Tibial nerve (tissue), 4 donors: ENCODE results near the gene STK16.

Source experiments
- EP300 ChIP-seq, 2 donors: sonication (generic); formaldehyde crosslinking; IDR thresholded peaks; one replicate each; pipeline ENCODE4 v1.6.1; 2017; ENCODE audit warnings: antibody characterized with exemption in 2 of 2, mild to moderate bottlenecking in 1 of 2
- POLR2A ChIP-seq, 2 donors: fragments of 450-650 bp; IDR thresholded peaks; one replicate each; pipeline ENCODE4 v1.6.1; 2017; ENCODE audit warnings: antibody characterized with exemption in 2 of 2, mild to moderate bottlenecking in 2 of 2, moderate library complexity in 2 of 2
- TF ChIP-seq, protein P1 (sequence below), 5 experiments: fragments of 200-600 bp in 3 of 5; fragments of 450-650 bp in 2 of 5; sonication (generic) in 3 of 5; IDR thresholded peaks; one replicate each; pipeline ENCODE4 v1.5.1; 2016 to 2019; ENCODE audit warnings: antibody characterized with exemption in 5 of 5, mild to moderate bottlenecking in 3 of 5, moderate library complexity in 2 of 5

DNA sequence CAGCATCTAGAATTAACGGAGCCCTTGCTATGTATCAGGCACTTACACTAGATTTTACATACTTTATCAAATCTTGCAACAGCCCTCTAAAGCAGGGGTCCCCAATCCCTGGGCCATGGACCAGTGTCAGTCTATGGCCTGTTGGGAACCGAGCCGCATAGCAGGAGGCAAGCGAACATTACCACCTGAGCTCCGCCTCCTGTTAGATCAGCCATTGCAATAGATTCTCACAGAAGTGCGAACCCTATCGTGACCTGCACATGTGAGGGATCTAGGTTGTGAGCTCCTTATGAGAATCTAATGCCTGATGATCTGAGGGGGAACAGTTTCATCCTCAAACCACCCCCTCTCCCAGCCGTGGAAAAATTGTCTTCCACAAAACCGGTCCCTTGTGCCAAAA is 47.3 kb downstream of the STK16 start:
- TF ChIP-seq, protein P1, sequence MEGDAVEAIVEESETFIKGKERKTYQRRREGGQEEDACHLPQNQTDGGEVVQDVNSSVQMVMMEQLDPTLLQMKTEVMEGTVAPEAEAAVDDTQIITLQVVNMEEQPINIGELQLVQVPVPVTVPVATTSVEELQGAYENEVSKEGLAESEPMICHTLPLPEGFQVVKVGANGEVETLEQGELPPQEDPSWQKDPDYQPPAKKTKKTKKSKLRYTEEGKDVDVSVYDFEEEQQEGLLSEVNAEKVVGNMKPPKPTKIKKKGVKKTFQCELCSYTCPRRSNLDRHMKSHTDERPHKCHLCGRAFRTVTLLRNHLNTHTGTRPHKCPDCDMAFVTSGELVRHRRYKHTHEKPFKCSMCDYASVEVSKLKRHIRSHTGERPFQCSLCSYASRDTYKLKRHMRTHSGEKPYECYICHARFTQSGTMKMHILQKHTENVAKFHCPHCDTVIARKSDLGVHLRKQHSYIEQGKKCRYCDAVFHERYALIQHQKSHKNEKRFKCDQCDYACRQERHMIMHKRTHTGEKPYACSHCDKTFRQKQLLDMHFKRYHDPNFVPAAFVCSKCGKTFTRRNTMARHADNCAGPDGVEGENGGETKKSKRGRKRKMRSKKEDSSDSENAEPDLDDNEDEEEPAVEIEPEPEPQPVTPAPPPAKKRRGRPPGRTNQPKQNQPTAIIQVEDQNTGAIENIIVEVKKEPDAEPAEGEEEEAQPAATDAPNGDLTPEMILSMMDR (IDR thresholded peaks at IDR 0.05): no peak
- TF ChIP-seq POLR2A (IDR thresholded peaks at IDR 0.05) (no peak), EP300 (IDR thresholded peaks at IDR 0.05) (no peak)
